Hepatic stellate cell (primary cell): ENCODE data around the gene LCOR.
A peak's percentile ranks its signal among the peaks of the same experiment; 100 is the strongest.

ENCODE experiments used
- DNase-seq: peaks from one replicate; pipeline ENCODE4 v3.0.0; 2011; ENCODE audit warnings: low spot score

Gene LCOR

GRCh38 chr10:96987141-96987841 is 155.2 kb downstream of the LCOR start:
- no peak for DNase-seq

GRCh38 chr10:96987842-96988175 is 155.7 kb downstream of the LCOR start:
- peak; percentile 81 for DNase-seq

- no peak for DNase-seq
These were observed 156.3 kb downstream of the LCOR start for GRCh38 chr10:96988426-96988825.

- peak; percentile 64 for DNase-seq
These were observed 159.3 kb downstream of the LCOR start for GRCh38 chr10:96991313-96991841.

- no peak for DNase-seq
These were observed 160.6 kb downstream of the LCOR start for GRCh38 chr10:96992721-96993120.

- no peak for DNase-seq
These were observed 163.8 kb downstream of the LCOR start for GRCh38 chr10:96995851-96996250.

GRCh38 chr10:96996275-96996965 is 164.3 kb downstream of the LCOR start:
- no peak for DNase-seq

GRCh38 chr10:96998329-96998888 is 166.3 kb downstream of the LCOR start:
- no peak for DNase-seq

GRCh38 chr10:96999337-96999736 is 167.2 kb downstream of the LCOR start:
- no peak for DNase-seq

- no peak for DNase-seq
These were observed 167.9 kb downstream of the LCOR start for GRCh38 chr10:96999987-97000386.

- DNase-seq, result no peak
These were observed 168.5 kb downstream of the LCOR start for GRCh38 chr10:97000487-97001182.

GRCh38 chr10:97001183-97001991 is 169.3 kb downstream of the LCOR start:
- no peak for DNase-seq

- no peak for DNase-seq
These were observed 170.6 kb downstream of the LCOR start for GRCh38 chr10:97002670-97003069.

- no peak for DNase-seq
These were observed 171.2 kb downstream of the LCOR start for GRCh38 chr10:97003151-97003803.

GRCh38 chr10:97003804-97004201 is 171.7 kb downstream of the LCOR start:
- no peak for DNase-seq

GRCh38 chr10:97004591-97004990 is 172.5 kb downstream of the LCOR start:
- DNase-seq, result no peak

GRCh38 chr10:97005349-97005748 is 173.3 kb downstream of the LCOR start:
- DNase-seq, result no peak

- DNase-seq, result no peak
These were observed 174.3 kb downstream of the LCOR start for GRCh38 chr10:97006364-97006763.

GRCh38 chr10:97007417-97007816 is 175.3 kb downstream of the LCOR start:
- DNase-seq, result no peak

- DNase-seq, result no peak
These were observed 178.7 kb downstream of the LCOR start for GRCh38 chr10:97010695-97011206.

GRCh38 chr10:97011397-97011796 is 179.3 kb downstream of the LCOR start:
- no peak for DNase-seq
